Diencephalon (tissue), 1 donor: ENCODE results near the gene HOXD1. TPM values are rescaled to one million over a fixed set of nuclear protein-coding genes. Genes with fewer than 3 reads are reported as not detected.

Experiments
- small RNA-seq: library from RNA; depleted of rRNA; stranded (forward); fragments of <200 nt; gene quantifications from one replicate; pipeline ENCODE3, GENCODE V24; 2014
- total RNA-seq: library from RNA; depleted of rRNA; stranded (reverse); fragments of >200 nt; gene quantifications from one replicate; pipeline ENCODE4 v1.2.3, GENCODE V29; 2014

Gene HOXD1
- total RNA-seq, result not detected

GRCh38 chr2:176187899-176188773 lies at the start of gene HOXD1:
HOXD1 (plus strand) TSS chr2:176188668; CDS start chr2:176188802, 134 bp downstream.

GRCh38 chr2:176151442-176152287 lies 36.8 kb upstream of the HOXD1 start, which contains the start of gene HOXD4:
HOXD4 (plus strand) TSS chr2:176151550; CDS start chr2:176151634, 84 bp downstream.

GRCh38 chr2:176156807-176157498 lies 31.5 kb upstream of the HOXD1 start, which contains the start of gene HOXD3:
HOXD3 (plus strand) TSS chr2:176157307; CDS start chr2:176169115, 11,808 bp downstream.

Small RNA genes within 50 kb of the gene (small RNA-seq; reads per million reads assigned to genes)
- gene MIR10B, result 251 reads per million, percentile 98 among the genes with 10 or more reads in this experiment

Other genes with a start within 250 kb of the HOXD1 start
- gene LNPK, start 186.4 kb upstream of the HOXD1 start, total RNA-seq, result 76.8 TPM
- gene EVX2, start 104.7 kb upstream of the HOXD1 start, total RNA-seq, result not detected
- not detected for gene HOXD13, start 95.9 kb upstream of the HOXD1 start, total RNA-seq
- gene HOXD12, start 88.9 kb upstream of the HOXD1 start, total RNA-seq, result not detected
- gene HOXD11, start 81.4 kb upstream of the HOXD1 start, total RNA-seq, result not detected
- gene HOXD10, start 71.9 kb upstream of the HOXD1 start, total RNA-seq, result not detected
- gene HOXD9, start 65.9 kb upstream of the HOXD1 start, total RNA-seq, result not detected
- gene HOXD8, start 59.0 kb upstream of the HOXD1 start, total RNA-seq, result not detected
- gene HOXD4, start 37.1 kb upstream of the HOXD1 start, total RNA-seq, result not detected
- not detected for gene HOXD3, start 31.4 kb upstream of the HOXD1 start, total RNA-seq
- gene MTX2, start 80.8 kb downstream of the HOXD1 start, total RNA-seq, result 55.6 TPM